PC-3 (cell line): ENCODE data around the gene SPCS2.

ENCODE experiments used
- EZH2 ChIP-seq: fragments of 300-600 bp; sonication (generic); IDR thresholded peaks from one replicate; pipeline ENCODE4 v1.6.1; 2017; ENCODE audit warnings: antibody characterized with exemption, mild to moderate bottlenecking, low read length; ENCODE audit not compliant: unreplicated experiment
- TF ChIP-seq, protein P1 (sequence below): fragments of 300-600 bp; sonication (generic); conservative IDR thresholded peaks from 2 replicates; pipeline ENCODE4 v1.5.1; 2017; ENCODE audit warnings: antibody characterized with exemption, low read depth, mild to moderate bottlenecking, low read length

DNA sequence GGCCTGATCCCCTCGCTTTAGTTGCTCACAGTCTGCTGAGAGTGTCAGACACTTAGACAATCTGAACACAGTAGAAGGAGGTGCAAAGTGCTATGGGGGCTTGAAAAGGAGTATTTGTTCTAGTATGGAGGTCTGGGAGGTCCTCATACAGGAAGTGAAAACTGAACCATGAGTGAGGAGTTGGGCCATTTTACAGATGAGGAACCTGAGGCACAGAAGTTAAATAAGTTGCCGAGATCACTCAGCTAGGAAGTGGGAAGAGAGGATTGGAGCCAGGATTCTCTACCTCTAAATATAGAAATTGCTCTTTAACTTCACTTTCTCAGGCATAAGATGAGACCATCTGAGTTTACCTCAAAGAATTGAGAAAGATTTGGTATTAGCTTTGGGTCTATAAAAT lies 35.7 kb downstream of the SPCS2 start:
- TF ChIP-seq EZH2, result no peak
- TF ChIP-seq, protein P1, sequence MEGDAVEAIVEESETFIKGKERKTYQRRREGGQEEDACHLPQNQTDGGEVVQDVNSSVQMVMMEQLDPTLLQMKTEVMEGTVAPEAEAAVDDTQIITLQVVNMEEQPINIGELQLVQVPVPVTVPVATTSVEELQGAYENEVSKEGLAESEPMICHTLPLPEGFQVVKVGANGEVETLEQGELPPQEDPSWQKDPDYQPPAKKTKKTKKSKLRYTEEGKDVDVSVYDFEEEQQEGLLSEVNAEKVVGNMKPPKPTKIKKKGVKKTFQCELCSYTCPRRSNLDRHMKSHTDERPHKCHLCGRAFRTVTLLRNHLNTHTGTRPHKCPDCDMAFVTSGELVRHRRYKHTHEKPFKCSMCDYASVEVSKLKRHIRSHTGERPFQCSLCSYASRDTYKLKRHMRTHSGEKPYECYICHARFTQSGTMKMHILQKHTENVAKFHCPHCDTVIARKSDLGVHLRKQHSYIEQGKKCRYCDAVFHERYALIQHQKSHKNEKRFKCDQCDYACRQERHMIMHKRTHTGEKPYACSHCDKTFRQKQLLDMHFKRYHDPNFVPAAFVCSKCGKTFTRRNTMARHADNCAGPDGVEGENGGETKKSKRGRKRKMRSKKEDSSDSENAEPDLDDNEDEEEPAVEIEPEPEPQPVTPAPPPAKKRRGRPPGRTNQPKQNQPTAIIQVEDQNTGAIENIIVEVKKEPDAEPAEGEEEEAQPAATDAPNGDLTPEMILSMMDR, result no peak
